ENCODE data around the gene ABHD18.
A peak's percentile ranks its signal among the peaks of the same experiment; 100 is the strongest.
"Not testable (repeated sequence)": the region's sequence is repeated elsewhere in the genome, so short reads cannot be mapped to it uniquely, and the experiment has no call there.

Gene ABHD18

DNA sequence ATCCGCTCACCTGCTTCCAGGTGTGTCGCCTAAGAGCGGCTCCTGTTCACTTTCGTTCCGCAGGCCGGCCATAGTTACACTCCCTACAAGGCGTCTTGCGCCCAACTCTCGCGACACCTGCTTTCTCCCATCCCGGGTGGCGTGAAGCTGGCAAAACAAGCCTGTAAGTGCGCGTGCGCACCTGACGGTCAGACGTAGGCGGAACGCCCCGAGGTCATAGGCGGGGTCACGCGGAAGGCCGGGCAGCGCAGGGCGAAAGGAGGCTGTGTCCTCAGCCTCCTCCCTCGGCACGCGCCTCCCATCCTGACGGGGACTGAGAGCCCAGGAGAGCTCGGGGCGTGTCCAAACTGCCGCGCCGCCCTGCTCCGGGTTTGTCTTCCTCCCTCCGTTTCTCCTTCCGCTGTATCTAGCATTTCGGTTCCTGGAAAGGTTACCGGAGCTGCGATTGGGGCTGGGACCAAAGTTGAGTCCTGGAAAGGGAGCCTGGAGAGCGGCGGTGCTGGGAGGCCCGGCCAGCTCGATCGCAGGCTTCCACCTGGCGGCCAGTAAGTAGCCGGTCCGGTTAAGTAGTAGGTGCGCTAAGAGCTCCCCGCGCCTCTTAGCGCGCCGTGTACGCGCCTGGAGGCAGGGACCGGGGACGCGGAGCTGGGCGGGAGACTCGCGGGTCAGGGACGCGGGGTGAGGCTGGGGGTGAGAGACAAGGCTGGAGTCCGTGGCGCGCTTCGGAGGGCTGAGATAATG lies at the start of gene ABHD18, which contains the start of gene MFSD8:
Gene ABHD18, plus strand, starts transcription at position 345 of the 741 bp plus-strand sequence. CDS start 17,550 bp downstream, outside the sequence.
Gene MFSD8, minus strand, starts transcription at position 112 of the 741 bp plus-strand sequence. Its CDS starts 40 bp downstream, at position 72.
- FAIRE-seq (peak; percentile 98), DNase-seq (ENCODE audit: insufficient read length, low spot score) (peak; percentile 96)

GRCh38 chr4:127916512-127916911 lies 48.7 kb upstream of the ABHD18 start:
- FAIRE-seq (no peak), DNase-seq (ENCODE audit: insufficient read length, low spot score) (no peak)

DNA sequence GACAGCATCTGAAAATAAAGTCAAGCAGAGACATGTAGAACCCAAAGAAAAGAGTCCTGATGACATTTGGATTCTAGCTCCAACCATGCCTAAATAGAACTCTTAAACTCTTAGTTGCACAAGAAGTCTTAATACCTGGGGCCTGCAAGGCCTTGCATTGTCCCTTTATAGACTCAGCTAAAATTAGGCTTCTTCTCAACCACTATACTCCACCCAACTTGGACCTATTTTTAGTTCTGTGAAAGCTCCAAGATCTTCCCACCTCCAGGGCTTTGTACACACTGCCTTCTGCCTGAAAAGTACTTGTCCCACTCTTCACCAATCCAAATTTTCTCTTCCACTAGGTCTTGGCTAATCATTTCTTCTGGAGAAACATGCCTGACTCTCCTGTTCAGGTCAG lies 48.1 kb upstream of the ABHD18 start:
- DNase-seq (ENCODE audit: insufficient read length, low spot score): no peak
- FAIRE-seq: no peak

GRCh38 chr4:127920521-127920920 lies 44.7 kb upstream of the ABHD18 start:
- DNase-seq (ENCODE audit: insufficient read length, low spot score): no peak
- no peak for FAIRE-seq

GRCh38 chr4:127922226-127922625 lies 43.0 kb upstream of the ABHD18 start:
- DNase-seq (ENCODE audit: insufficient read length, low spot score): no peak
- no peak for FAIRE-seq

DNA sequence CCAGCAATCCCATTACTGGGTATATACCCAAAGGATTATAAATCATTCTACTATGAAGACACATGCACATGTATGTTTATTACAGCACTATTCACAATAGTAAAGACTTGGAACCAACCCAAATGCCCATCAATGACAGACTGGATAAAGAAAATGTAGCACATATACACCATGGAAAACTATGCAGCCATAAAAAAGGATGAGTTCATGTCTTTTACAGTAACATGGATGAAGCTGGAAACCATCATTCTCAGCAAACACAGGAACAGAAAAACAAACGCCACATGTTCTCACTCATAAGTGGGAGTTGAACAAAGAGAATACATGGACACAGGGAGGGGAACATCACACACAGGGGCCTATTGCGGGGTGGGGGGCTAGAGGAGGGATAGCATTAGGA lies 39.5 kb upstream of the ABHD18 start:
- DNase-seq (ENCODE audit: insufficient read length, low spot score); FAIRE-seq: not testable (repeated sequence)

DNA sequence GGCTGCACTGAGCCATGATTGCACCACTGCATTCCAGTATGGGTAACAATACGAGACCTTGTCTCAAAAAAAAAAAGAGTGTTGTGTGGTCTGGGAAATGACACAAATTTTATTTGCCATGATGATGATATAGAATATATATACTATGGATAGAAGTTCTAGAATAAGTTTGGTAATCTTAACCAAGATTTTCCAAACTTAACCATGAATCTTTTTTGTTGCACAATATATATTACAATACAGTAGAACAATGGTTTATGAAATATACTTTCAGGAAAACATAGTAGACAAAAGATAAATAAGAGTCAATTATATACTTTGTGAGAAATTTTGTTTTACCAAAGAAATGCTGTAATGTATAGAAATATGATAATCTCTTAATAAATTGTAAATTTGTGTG lies 35.0 kb upstream of the ABHD18 start:
- no peak for DNase-seq (ENCODE audit: insufficient read length, low spot score)
- FAIRE-seq: no peak

GRCh38 chr4:127931836-127932235 lies 33.4 kb upstream of the ABHD18 start:
- not testable (repeated sequence) for DNase-seq (ENCODE audit: insufficient read length, low spot score); FAIRE-seq

- FAIRE-seq: no peak
- DNase-seq (ENCODE audit: insufficient read length, low spot score): peak; percentile 29
Observed at GRCh38 chr4:127936974-127937373, 28.2 kb upstream of the ABHD18 start.

DNA sequence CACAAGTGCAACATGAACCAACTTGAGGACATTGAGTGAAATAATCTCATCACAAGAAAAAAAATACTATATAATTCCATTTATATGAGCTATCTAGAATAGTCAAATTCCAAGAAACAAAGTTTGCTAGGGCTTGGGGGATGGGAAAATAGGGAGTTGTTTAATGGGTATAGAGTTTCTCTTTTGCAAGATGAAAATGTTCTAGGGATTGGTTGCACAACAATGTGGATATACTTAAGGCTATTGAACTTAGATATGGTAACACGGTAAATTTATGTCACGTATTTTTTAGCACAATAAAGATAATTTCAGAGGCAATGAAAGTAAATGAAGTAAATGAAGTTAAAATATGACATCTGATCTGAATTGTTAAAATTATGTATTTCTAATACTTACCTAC lies 8.1 kb upstream of the ABHD18 start:
- DNase-seq (ENCODE audit: insufficient read length, low spot score) (no peak), FAIRE-seq (no peak)

GRCh38 chr4:127959794-127960193 lies 5.4 kb upstream of the ABHD18 start:
- no peak for FAIRE-seq

GRCh38 chr4:127963633-127964398 lies 1.4 kb upstream of the ABHD18 start:
- not testable (repeated sequence) for DNase-seq (ENCODE audit: insufficient read length, low spot score); FAIRE-seq

More at GRCh38 chr4:127959794-127960193, 5.4 kb upstream of the ABHD18 start:
- DNase-seq (ENCODE audit: insufficient read length, low spot score): no peak

DNA sequence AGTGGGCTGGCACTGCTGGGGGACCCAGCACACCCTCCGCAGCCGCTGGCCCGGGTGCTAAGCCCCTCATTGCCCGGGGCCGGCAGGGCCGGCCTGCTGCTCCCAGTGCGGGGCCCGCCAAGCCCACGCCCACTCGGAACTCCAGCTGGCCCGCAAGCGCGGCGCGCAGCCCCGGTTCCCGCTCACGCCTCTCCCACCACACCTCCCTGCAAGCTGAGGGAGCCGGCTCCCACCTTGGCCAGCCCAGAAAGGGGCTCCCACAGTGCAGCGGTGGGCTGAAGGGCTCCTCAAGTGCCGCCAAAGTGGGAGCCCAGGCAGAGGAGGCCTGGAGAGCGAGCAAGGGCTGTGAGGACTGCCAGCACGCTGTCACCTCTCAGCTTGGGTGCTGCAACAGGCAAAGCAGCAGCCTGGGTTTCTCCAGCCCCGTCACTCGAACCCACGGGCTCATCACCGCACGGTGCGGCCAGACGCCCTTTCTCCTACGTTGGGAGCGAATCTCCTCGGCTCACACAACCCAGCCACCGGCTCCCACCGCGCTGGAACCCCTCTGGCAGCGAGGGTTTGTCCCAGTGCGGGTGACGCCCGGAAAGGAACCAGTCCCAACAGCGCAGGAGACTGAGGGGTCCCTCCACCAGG lies 662 bp upstream of the ABHD18 start:
- not testable (repeated sequence) for DNase-seq (ENCODE audit: insufficient read length, low spot score); FAIRE-seq

- DNase-seq (ENCODE audit: insufficient read length, low spot score): peak; percentile 51
- no peak for FAIRE-seq
Observed at GRCh38 chr4:127965803-127966175, 583 bp downstream of the ABHD18 start.

DNA sequence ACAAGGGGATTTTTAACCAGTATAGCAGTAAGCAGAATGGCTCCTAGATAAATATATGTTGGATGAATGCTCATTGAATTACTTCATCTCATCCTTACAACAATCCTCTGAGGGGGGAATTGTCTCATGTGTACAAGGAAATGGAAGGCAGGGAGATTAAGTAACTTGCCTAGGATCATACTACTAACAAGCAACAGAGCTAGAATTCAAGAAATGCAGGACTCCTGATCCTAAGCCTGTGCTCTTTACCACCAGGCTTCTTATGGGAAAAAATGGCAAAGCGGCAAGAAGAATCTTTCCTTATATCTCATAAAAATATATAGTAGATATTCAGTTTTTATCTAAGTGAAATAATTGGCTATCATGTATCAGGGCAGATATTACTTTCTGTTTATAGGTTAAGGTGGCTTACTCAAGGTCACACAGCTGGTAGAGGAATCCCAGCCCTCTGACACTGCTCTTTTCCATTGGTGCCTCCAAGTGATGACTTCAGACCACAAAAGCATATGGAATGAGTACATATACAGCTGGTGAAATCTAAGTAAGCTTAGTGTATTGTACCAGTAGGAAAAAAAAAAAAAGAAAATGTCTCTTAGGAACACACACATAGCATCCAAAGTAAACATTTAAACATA lies 2.1 kb downstream of the ABHD18 start:
- no peak for FAIRE-seq
- no peak for DNase-seq (ENCODE audit: insufficient read length, low spot score)

- no peak for FAIRE-seq
- DNase-seq (ENCODE audit: insufficient read length, low spot score): no peak
Observed at GRCh38 chr4:127968586-127968985, 3.4 kb downstream of the ABHD18 start.

DNA sequence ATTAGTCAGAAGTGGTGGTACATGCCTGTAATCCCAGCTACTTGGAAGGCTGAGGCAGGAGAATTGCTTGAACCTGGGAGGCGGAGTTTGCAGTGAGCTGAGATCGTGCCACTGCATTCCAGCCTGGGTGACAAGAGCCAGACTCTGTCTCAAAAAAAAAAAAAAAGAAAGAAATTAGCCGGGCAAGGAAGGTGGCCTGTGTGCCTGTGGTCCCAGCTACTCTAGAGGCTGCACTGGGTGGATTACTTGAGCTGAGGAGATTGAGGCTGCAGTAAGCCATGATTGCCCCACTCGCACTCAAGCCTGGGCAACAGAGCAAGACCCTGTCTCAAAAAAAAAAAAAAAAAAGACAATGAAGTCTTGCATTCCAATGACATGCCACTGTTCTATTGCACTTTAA lies 5.7 kb downstream of the ABHD18 start:
- not testable (repeated sequence) for FAIRE-seq; DNase-seq (ENCODE audit: insufficient read length, low spot score)

DNA sequence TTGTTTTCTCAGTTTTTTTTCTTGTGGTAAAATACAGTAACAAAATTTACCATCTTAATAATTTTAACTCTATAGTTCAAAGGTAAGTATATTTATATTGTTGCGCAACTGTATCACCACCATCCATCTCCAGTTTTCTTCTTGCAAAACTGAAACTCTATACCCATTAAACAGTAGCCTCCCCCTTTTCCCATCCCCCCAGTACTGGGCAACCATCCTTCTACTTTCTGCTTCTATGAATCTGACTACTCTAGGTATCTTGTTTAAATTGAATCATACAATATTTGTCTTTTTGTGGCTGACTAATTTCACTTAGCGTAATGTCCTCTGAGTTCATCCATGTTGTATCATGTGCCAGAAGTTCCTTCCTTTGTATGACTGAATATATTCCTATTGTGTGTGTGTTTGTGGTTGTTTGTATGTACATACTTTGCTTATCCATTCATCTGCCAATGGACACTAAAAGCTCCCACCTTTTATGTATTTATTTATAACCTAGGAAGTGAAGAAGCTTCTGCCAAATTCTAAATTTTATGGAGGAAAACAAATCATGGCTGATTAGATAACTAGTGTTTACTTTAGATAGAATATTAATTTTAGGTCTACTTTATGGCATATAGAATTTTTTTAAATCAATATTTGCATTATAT lies 10.0 kb downstream of the ABHD18 start:
- FAIRE-seq (no peak), DNase-seq (ENCODE audit: insufficient read length, low spot score) (no peak)

GRCh38 chr4:127978930-127979329 lies 13.7 kb downstream of the ABHD18 start:
- DNase-seq (ENCODE audit: insufficient read length, low spot score) (no peak), FAIRE-seq (no peak)

DNA sequence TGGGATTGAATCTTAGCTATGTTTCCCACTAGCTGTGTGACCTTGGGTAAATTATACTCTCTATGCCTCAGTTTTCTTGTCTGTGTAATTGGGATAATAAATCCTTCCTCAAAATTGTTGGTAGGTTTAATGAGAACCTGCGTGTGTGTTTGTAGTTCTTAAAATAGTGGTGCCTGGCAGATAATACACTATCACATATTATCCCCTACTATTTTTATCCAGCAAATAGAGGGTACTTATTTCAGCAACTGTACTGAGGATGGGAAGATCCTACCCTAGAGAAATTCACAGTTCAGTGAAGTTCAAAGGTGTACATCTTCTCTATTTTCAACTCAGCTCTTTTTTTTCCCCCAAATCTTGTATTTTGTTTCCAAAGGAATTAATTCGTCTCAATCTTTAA lies 17.2 kb downstream of the ABHD18 start:
- FAIRE-seq (no peak), DNase-seq (ENCODE audit: insufficient read length, low spot score) (no peak)
